HG02759 (cell line): ENCODE measurements around the gene MOAP1.
"Not testable (repeated sequence)": the region's sequence is repeated elsewhere in the genome, so short reads cannot be mapped to it uniquely, and the experiment has no call there.

ENCODE experiments used
- ATAC-seq: cut with Tn5 transposase; IDR thresholded peaks from one replicate; pipeline ENCODE4 v1.9.1; 2021; ENCODE audit warnings: mild to moderate bottlenecking, moderate library complexity; ENCODE audit not compliant: unreplicated experiment

Gene MOAP1, protein sequence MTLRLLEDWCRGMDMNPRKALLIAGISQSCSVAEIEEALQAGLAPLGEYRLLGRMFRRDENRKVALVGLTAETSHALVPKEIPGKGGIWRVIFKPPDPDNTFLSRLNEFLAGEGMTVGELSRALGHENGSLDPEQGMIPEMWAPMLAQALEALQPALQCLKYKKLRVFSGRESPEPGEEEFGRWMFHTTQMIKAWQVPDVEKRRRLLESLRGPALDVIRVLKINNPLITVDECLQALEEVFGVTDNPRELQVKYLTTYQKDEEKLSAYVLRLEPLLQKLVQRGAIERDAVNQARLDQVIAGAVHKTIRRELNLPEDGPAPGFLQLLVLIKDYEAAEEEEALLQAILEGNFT

GRCh38 chr14:93184391-93185348 is at the start of gene MOAP1, which contains the start of gene LYSET:
Gene MOAP1, minus strand, starts transcription at chr14:93184897. Its CDS starts 655 bp downstream, at chr14:93184242.
Gene LYSET, plus strand, starts transcription at chr14:93185317. Its CDS starts 89 bp downstream, at chr14:93185406.
- peak; percentile 87 for ATAC-seq

DNA sequence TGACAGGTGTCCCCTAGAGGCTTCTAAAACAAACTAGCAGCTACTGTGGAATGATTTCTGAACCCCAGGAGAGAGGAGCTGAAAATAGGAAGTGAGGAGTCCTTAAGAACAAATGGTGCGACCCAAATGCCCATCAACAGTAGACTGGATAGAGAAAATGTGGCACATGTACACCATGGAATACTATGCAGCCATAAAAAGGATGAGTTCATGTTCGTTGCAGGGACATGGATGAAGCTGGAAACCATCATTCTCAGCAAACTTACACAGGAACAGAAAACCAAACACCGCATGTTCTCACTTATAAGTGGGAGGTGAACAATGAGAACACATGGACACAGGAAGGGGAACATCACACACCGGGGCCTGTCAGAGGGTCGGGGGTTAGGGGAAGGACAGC is 48.4 kb upstream of the MOAP1 start:
- ATAC-seq = not testable (repeated sequence)

DNA sequence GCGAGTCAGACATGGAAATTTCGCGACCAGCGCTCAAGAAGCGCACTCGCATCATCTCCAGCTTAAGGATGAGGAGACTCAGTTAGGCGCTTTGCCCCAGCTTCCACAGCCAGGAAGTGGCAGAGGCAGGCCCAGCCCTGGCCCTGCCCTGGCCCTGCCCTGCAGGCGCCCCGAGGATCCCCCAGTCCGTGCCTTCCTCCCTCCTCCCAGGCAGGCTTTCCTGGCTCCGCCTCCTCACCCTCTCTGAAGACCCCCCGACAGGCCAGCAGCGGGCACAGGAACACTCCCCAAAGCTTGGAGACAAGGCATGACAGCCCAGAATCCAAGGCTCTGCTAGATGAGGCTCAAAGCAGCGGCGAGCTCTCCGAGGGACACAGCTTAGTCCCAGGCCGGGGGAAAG is 47.5 kb upstream of the MOAP1 start:
- no peak for ATAC-seq

DNA sequence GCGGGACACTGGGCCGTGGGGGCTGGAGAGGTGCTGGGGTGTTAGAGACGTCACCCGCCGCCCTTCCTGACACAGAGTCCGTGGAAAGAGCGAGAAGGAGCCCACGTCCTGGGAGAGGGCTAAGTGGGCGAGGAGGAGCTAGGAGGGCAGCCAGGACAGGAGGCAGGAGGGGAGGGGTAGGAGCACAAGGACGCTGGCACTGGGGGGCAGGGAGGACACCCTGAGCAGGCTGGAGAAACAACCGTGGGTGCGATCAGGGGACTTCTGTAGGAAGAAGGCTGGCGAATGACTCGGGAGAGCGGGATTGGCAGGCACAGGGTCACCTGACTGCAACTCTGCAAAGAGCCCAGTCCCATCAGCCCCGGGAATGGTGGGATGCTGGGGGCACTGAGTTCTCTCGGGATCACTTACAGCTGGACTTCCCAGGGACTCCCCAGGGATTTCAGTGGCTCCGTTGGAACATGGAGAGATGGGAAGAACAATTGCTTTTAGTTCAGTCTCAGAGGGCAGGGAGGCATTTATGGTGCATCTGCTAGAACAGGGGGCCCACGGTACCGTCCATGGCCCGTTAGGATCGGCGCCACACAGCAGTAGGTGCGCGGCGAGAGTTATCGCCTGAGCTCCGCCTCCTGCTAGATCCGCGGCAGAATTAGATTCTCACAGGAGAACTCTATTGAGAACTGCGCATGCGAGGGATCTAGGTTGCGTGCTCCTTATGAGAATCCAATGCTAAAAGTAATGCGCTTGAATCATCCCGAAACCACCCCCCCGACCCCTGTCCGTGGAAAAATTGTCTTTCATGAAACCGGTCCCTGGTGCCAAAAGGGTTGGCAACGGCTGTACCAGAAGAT is 46.7 kb upstream of the MOAP1 start:
- ATAC-seq = no peak

DNA sequence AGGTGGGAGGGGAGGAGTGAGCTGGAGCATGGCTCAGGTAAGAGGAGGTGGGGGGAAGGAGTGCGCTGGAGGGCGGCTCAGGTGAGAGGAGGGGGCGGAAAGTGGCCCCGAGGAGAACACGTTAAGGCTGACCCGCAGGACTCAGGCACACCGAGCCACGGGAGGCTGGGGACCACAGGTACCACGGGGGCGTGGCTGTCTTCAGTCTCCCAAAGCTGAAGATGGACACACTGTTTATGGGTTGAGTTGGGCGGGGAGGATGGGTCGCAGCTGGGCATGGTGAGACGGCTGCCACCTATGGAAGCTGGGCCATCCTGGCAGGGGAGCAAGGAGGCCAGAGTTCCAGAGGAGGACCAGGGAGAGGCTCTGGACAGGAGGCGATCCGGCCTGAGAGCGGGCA is 45.8 kb upstream of the MOAP1 start:
- no peak for ATAC-seq

DNA sequence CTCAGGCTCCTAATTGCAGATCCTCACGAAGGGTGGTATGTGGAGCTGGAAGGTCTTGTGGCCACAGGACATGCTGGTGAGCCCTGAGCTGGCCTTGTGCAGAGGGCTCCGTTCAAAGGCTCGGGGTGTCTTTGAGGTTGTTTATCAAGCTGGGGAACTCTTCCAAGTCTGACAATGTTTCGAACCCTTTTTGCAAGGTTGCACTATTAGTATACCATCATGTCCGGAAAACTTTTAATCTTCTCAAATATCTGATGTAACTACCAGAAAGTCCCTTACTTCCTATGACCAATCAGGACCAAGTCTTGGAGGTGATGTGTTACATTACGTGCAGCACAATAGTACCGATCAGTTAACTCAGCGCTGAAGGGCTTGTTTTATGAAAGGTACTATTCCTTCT is 43.9 kb upstream of the MOAP1 start:
- ATAC-seq = no peak

DNA sequence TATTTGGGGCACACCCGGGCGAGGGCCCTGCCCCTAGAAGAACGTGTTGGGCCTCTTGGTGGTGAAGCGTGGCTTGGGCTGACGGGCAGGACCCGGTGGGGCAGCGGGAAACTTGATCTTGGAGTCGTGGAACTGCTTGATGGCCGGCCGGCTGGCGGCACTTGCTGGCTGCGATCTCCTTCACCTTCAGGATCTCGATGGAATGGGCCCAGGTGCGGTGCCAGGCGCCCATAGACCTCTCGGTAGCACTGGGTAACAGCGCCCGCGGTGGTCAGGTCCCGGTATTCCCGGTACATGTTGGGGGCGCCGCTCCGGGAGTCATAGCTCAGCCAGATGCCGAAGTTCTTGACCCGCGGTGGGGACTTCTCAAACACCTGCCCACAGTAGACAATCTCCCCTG is 38.9 kb upstream of the MOAP1 start:
- no peak for ATAC-seq

- no peak for ATAC-seq
Observed at GRCh38 chr14:93220509-93220908, 35.8 kb upstream of the MOAP1 start.

DNA sequence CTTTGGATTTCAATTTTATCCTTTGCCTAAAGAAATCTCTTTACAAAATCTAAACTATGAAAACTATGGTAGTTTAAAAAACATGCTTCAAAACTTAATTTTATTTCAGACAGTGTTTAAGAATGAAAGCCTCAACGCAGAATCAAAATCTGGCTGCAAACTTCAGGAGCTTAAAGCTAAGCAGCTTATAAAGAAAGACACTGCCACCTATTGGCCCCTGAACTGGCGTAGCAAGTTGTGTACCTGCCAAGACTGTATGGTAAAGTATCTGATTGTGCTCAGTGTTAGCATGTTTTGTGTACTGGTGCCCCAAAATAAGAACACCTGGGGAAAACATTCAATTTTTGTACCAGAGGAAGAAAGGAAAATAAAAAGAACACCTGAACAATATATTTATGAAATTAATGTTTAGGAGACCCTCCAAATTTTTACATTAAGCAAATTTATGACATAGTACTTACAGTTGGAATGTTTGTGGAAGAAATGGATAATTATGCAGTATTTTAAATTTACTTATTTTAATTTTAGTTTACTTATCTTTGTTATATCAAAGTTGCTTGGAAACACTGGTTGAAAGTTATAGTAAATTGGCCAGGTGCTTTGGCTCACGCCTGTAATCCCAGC is 34.5 kb upstream of the MOAP1 start:
- ATAC-seq = peak; percentile 66

GRCh38 chr14:93214598-93214997 is 29.9 kb upstream of the MOAP1 start:
- ATAC-seq = no peak

- peak; percentile 66 for ATAC-seq
Observed at GRCh38 chr14:93212432-93212831, 27.7 kb upstream of the MOAP1 start.

DNA sequence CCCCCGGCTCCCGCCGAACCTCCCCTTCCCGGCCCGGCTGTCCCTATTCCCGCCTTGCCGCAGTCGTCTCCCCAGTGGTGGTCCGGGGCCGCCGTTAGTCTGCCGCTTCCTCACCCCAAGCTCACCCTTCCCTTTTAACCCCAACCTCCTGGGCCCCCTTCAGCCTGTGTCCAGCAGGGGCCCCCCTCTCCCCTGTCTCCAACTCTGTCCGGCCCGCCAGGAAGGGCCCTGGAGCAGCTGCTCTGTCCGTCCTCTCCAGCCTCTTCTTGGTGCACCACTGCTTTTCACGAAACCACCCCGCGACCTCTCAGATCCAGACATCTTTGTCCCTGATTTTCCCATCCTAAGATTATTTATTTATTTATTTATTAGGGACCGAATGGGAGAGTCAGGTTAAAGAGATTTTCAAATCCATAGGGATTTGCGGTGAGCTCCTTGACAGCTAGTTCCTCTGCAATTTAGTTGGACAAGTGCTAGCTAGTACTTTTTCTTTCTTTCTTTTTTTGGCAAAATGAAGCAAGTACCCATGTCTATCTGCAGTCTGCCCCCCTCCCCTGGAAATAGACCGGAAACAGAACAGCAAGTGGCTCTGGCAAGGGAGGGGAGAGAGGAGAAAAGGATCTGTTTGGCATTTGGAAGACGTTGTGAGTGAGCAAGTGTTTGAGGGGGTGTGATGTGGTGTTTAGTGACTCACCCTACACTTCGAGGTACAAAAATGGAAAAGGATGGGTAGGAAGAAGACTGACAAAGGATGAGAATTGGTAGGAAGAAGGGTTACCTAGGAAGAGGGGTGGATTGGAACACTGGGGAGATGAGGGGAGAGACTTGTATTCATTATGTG is 23.0 kb upstream of the MOAP1 start:
- peak; percentile 37 for ATAC-seq

DNA sequence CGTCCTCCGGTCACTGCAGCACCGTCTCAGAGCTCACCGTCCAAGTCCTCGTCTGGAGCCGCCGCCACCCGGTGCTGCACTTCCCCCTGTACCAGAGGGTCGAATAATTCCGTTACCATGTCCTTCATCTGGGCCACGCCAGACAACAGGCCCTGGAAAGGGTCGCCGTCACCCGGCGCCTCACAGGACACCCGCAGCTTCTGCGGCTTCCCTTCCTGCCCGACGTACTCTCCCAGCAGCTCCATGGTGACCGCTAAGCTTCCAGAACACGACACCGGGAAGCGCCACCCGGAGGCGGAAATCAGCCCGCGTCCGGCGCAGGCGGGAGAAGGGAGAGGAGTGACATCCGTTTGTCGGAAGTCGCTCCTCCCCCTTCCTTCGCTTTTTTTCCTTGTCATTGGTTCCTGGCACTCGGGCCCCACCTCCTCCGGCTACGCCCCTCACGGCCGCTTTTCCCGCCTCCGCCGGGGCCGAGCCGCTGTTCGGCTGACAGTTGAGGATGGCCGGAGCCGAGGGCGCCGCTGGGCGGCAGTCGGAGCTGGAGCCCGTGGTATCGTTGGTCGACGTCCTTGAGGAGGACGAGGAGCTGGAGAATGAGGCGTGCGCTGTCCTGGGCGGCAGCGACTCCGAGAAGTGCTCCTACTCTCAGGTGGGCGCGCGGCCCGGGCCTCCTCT is 22.2 kb upstream of the MOAP1 start, which contains the start of the genes GON7 and UBR7:
Gene GON7, minus strand, starts transcription at position 273 of the 675 bp plus-strand sequence. Its CDS starts 28 bp downstream, at position 245.
Gene UBR7, plus strand, starts transcription at position 464 of the 675 bp plus-strand sequence. Its CDS starts 36 bp downstream, at position 500.
- peak; percentile 90 for ATAC-seq

GRCh38 chr14:93201155-93201704 is 16.5 kb upstream of the MOAP1 start:
- no peak for ATAC-seq

GRCh38 chr14:93200553-93200952 is 15.9 kb upstream of the MOAP1 start:
- no peak for ATAC-seq

DNA sequence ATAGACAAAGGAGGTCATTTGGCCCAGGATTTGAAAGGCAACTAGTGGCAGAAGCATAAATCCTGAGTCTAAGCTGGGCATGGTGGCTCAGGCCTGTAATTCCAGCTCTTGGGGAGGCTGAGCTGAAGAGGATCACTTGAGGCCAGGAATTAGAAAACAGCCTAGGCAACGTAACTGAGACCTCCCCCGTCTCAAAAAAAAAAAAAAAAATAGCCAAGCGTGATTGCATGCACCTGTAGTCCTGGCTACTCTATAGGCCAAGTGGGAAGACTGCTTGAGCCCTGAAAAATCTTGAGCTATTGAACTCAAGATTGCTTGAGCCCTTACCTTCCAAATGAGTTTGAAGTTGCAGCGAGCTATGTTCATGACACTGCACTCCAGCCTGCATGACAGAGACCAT is 14.3 kb upstream of the MOAP1 start:
- ATAC-seq = no peak

DNA sequence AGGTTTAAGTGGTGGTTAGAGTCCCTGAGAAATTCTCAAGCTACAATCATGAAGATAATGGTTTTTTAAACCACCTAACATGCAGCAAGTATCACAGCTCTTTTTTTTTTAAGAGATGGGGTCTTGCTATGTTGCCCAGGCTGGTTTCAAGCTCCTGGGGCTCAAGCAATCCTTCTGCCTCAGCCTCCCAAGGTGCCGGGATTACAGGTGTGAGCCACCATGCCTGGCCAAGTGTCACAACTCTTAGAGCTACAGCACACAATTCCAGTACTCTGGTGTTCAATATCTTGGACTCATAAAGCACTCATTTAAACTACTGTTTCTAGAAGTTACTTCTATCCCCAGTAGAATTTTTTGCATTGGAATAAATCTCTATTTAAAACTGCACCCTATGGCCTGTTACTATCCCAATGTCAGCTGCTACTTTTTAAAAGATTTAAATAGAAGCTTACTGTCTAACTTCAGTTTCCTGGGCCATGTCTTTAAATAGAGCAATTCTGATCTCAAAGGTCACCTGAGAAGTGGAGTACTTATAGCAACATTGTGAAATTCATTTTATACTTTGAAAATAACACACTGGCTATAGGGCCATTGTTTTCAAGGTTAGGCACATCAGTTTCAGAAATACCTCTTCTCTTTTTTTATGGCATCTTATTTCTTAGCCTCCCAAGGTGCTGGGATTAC is 10.8 kb upstream of the MOAP1 start:
- ATAC-seq = no peak

DNA sequence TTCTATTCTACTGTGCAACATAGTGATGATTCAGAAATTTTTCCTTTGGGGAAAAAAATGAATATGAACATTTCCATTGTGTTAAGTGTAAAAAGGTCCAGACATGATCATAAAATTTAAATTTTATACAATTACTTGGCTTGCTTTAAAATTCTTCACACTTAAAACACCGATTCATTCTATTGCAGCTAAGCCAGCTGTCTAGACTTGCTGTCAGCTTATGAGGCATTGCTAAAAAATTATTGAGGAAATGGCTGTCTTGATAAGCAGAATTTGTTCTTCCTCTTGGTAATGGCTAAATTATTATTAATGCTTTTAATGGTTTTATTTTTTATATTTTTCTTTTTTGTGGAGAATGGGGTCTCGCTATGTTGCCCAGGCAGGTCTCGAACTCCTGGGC is 2.3 kb upstream of the MOAP1 start:
- ATAC-seq = no peak
